Cardiac fibroblast (primary cell): ENCODE data around the gene AIRE.
"Not testable (repeated sequence)": the region's sequence is repeated elsewhere in the genome, so short reads cannot be mapped to it uniquely, and the experiment has no call there.

Experiments
- DNase-seq, 2 donors: peaks; one replicate each; pipeline versions ENCODE4 v3.0.0 to v3.0.0-alpha.2; 2010; ENCODE audit warnings: low read depth in 2 of 2
- H3K4me3 ChIP-seq, 2 donors: replicated peaks in 1 of 2; 1 replicate in 1 of 2; 2 replicates in 1 of 2; pipeline ENCODE4 v1.5.1; 2011; ENCODE audit warnings: low read depth in 2 of 2, low read length in 2 of 2, mild to moderate bottlenecking in 2 of 2, moderate library complexity in 1 of 2
- CTCF ChIP-seq: IDR thresholded peaks from one replicate; pipeline ENCODE4 v1.5.1; 2011; ENCODE audit warnings: low read depth, mild to moderate bottlenecking, low read length, inconsistent platforms

The AIRE gene

GRCh38 chr21:44302573-44303401 is 17.1 kb downstream of the AIRE start:
- peak; percentile 6 for TF ChIP-seq CTCF
- DNase-seq, H3K4me3 ChIP-seq: not testable (repeated sequence)

GRCh38 chr21:44303490-44303981 is 17.9 kb downstream of the AIRE start:
- no peak for DNase-seq
- no peak for TF ChIP-seq CTCF
- H3K4me3 ChIP-seq: no peak overlapping the region

GRCh38 chr21:44304011-44304616 is 18.4 kb downstream of the AIRE start:
- no peak for TF ChIP-seq CTCF
- no peak for DNase-seq
- no peak overlapping the region for H3K4me3 ChIP-seq

GRCh38 chr21:44304877-44305293 is 19.2 kb downstream of the AIRE start:
- peak; percentile 48 to 52 for DNase-seq
- TF ChIP-seq CTCF: peak; percentile 67
- H3K4me3 ChIP-seq: no peak overlapping the region

- no peak overlapping the region for H3K4me3 ChIP-seq
- no peak for DNase-seq
- no peak for TF ChIP-seq CTCF
Observed at GRCh38 chr21:44305691-44306090, 20.0 kb downstream of the AIRE start.

GRCh38 chr21:44306936-44307704 is 21.4 kb downstream of the AIRE start:
- TF ChIP-seq CTCF: no peak
- no peak for DNase-seq
- H3K4me3 ChIP-seq: no peak overlapping the region
